ENCODE measurements around the gene NQO2.
"Not testable (repeated sequence)": the region's sequence is repeated elsewhere in the genome, so short reads cannot be mapped to it uniquely, and the experiment has no call there.

The NQO2 gene

DNA sequence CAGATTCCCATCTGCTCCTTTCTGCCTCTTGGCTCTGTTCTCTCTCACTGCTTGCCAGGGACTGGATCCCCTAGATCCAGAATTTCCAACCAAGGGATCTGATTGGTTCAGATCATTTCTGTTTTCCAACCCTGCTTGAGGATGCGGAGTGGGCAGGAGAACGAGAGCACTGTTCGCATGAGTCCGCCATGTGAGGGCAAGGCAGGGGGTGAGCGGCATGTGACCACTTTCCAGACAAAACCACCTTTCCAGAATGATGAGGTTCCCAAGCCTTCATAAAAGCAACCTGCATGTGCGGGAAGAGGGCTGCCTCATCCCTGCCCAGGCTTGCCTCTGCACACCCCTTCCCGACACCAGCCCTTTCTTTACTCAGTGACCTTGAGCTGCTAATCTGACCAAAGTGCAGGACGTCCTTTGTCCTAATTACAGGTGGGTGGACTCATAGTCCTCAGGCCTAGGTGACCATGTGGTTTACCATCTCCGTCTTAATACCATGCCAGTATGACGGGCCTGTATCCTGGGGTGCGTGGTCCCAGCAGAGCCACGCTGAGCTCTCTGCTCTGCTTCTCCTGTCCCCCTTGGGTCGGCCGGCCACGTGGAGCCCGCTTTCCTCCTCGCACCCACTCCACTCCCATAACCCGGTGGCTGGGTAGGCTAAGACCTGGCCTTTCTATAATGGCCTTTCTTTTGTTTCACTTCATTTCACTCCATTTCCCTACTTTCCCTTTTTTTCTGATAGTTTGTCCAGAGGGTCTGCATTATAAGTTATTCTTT is 14.4 kb downstream of the NQO2 start:
- no peak for DNase-seq (ENCODE audit: low spot score)

DNA sequence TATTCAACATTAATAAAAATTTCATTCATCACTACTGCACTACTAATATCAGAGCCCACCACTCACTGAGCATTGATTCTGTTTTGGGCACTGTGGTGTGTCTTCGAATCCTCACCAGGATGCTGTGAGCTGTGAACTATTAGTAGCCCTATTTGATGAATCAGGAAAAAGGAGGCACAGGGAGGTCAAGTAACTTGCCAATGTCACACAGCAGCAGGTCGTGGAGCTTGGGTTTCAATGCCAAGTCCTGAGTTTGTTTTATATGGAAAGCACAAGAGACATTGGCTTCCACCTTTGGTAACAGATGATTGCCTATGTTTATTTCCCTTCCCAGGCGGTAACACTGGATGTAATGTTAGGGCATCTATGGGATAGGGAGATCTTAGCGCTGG is 15.0 kb downstream of the NQO2 start:
- no peak for DNase-seq (ENCODE audit: low spot score)

DNA sequence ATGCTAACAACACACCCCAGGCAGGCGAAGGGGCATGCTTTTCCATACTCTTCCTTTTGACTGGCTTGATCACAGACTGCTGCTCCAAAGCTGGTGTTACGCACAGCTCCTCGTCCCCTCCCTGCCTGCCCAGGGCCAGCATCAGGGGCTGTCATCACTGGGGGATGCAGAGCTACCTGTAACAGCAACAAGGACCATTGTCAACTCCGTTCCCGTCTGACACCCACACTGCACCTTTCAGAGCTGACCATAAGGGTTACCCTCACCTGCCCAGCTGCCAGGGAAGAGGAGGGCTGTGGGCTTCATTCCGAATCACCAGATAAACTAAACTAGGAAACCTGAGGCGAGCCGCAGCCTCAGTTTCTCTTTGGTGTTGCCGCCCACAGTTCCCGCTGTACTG is 15.4 kb downstream of the NQO2 start:
- no peak for DNase-seq (ENCODE audit: low spot score)

DNA sequence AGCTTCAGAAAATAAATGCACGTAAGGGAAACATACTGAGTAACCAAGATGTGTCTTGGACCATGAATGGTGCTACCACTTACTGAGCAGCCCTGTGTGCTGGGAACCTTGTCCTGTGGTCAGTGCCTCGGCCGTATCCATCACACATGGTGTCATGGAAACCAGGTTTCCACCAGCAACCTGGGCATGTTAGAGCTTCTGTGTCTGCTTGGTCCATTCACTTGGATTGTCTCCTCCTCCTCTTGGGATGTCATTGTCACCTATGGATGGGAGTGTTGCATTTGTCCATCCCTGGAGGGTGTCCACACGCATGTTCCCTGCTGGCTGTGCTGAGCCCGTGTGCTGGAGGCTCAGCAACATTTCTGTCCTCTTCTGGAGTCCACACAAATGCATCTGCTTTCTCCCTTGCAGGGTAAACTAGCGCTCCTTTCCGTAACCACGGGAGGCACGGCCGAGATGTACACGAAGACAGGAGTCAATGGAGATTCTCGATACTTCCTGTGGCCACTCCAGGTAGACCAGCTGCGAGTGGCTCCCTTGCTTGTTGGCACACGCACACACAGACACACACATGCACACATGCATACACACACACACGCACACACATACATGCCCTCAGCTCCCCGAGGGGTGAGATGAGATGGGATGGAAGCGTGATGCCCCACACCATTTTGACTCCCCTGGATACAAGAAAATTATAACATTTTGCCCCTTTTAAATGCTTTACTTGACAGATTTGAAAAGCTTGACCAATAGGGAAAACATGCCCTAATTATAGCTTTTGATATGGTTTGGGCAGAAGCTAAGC is 17.0 kb downstream of the NQO2 start:
- DNase-seq (ENCODE audit: low spot score) = no peak

DNA sequence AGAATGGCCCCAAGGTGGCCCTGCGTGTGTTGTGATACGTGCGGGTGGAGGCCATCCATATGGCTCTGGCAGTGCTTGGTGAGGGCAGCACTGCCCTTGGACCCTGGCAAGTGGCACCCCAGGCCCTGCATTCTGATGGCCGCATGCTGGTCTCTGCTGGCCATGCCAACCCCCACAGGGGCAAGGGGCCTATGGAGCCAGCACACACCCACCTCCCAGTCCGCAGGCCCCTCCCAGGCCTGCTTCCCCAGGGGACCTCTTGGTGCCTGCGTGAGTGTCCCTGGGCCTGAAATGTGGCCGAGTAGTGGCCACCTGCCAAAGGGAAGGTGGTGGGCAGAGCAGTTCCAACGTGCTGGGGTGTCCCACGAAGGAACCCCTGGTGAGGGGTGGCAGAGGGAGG is 17.6 kb downstream of the NQO2 start:
- DNase-seq (ENCODE audit: low spot score) = no peak

DNA sequence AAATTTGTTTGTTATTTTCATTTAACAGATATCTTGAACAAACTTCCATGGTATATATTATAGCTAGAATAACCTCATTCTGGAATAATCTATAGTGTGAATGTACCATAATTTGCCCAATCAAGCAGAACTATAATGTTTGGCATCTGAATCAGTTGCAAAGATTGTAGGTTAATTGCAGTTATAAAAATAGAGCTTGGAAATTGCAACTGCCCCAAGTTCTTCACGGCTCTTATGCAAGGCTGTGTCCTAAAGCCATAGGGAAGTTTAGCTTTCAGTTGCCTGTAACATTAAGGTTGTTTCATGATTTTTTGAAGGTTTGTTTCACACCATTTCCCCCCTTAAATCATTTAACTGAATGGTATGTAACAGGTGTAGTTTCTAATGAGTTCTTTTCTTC is 19.4 kb downstream of the NQO2 start:
- no peak for DNase-seq (ENCODE audit: low spot score)

DNA sequence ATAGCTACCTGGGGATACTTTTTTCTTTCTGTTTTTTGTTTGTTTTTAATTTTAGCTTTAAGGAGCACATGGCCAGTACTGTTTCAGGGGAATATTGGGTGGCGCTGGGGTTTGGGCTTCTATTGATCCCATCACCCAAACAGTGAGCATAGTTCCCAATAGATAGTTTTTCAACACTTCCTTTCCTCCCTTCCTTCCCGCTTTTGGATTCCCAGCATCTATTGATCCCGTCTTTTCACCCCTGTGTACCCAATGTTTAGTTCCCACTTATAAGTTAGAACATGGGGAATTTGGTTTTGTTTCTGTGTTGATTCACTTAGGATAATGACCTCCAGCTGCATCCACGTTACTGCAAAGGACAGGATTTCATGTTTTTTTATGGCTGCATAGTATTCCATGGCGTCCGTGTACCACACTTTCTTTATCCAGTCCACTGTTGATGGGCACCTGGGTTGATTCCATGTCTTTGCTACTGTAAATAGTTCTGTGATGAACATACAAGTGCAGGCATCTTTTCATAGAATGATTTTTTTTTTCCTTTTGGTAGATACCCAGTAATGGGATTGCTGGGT is 20.1 kb downstream of the NQO2 start:
- no peak for DNase-seq (ENCODE audit: low spot score)

DNA sequence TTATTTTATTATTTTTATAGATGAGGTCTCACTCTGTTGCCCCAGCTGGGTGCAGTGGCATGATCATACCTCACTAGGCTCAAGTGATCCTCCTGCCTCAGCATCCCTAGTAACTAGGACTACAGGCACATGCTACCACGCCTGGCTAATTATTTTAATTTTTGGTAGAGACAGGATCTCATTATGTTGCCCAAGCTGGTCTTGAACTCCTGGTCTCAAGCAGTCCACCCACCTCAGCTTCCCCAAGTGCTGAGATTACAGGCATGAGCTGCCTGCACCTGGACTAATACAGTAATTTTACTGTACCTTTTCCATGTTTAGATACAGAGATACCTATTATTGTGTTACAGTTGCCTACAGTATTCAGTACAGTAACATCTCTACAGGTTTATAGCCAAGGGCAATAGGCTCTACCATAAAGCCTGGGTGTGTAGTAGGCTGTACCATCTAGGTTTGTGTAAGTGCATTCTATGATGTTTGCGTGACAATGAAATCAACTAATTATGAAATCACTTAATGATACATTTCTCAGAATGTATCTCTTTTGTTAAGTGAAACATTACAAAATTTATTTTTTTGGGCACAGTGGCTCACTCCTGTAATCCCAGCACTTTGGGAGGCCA is 21.4 kb downstream of the NQO2 start:
- DNase-seq (ENCODE audit: low spot score) = not testable (repeated sequence)

DNA sequence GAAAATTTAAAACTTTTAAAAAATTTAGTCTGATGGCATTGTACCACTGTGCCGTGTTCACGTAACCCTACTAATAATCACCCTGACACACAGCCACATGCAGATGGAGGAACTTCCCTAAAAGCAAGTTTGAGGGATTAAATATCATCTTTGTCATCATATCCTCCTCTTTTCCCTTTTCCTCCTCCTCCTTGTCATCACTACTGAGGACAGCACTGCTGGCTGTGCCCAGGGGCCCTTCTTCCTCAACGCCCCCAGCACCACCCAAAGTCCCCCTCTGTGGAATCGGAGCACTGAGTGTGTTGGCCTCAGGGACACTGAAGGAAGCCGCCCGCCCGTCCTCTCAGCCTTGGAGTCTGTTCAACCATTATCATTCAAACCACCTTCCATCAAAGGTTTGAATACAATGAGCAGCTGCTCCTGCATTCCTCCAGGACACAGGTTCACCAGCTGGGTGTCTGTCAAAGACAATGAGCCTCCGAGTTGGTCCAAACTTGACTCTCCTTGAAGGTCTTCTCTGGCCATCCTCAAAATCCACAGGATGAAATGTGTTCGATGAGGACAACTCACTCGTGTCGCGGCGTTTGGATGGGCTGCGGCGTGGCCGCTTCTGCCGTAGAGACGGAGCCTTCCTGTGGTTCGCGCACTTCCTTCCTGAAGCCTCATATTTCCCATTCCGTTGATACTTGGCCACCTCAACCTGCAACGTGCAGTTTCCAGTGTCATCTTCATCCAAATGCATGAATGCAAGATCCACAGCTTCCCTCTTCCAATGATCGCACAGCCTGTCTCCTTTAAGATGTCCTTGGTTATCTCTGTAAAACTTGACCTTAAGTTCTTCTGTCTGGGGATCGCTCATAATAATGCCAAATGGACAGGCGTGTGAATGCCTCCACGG is 23.3 kb downstream of the NQO2 start:
- DNase-seq (ENCODE audit: low spot score) = peak; percentile 29

DNA sequence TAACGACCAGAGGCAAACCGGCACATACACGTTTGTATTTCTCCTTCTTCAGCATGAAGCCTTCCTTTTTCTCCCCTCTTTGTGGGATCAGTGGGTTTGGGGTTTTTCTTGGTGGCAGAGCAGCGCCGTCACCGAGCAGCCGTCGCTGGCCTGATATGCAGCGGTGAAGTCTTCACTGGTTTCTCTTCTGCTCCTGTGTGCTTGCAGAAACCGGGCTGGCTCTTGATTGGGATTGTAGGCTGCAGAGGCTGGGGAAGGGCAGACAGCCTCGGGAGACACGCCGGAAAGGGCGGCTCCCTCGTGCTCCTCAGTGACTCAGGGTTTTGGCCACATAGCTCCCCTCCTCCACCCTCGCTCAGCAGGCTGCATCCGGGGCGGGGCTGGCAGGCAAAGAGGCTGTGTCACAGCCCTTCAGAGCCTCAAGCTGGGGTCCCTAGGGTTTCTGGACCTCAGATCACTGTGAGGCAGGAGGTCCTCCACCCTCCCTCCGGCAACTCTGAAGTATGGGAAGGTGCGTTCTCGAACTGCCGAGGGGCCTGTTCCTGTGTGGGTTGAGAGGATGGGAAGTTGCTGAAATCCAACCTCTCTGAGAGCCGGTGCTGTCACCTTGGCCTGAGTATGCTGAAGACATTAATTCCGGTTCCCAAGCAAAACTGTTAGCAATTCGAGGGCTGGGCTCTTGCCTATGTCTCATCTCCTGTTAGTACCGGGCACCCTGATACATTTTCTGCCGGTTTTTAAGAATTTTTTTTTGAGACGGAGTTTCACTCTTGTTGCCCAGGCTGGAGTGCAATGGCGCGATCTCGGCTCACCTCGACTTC is 24.2 kb downstream of the NQO2 start:
- DNase-seq (ENCODE audit: low spot score) = peak; percentile 96

DNA sequence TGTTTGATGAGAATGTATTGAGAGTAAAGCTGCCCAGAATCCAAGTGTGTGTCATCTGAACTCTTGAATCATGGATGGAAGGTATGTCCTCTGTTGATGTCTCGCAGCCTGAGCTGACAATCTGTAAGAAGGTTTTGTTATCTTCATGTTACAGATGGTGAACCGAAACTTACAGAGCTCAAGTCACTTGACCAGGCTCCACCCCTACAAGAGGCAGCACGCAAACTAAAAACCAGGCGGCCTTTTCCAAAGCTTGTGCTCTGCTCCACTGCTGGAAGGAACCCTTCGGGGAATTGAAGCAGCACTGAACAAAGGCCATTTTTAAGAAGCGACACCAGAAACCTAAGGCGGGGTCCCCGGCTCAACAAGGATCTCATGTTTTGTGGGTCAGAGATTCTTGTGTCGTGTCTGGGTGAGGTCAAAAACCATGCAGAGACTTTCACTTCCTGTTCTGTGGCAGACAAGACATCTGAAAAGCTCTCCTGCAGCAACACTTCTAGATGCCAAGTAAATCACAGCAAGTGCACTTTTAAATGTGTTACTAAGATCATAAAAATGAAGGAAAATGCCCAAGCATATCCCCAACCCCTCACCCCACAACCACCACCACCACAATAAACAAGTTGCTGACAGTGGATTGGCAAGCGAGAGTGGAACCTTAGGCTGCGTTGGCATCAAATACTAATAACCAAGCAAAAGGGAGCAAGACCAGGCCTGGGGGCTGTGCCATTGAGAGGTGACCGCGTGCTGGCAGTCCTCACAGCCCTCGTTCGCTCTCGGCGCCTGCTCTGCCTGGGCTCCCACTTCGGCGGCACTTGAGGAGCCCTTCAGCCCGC is 27.3 kb downstream of the NQO2 start:
- peak; percentile 41 for DNase-seq (ENCODE audit: low spot score)

DNA sequence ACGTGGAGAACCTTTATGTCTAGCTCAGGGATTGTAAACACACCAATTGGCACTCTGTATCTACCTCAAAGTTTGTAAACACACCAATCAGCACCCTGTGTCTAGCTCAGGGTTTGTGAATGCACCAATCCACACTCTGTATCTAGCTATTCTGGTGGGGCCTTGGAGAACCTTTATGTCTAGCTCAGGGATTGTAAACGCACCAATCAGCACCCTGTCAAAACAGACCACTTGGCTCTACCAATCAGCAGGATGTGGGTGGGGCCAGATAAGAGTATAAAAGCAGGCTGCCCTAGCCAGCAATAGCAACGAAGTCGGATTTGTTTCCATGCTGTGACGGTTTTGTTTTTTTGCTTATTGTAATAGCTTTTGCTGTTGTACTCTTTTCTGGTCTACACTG is 28.5 kb downstream of the NQO2 start:
- not testable (repeated sequence) for DNase-seq (ENCODE audit: low spot score)

DNA sequence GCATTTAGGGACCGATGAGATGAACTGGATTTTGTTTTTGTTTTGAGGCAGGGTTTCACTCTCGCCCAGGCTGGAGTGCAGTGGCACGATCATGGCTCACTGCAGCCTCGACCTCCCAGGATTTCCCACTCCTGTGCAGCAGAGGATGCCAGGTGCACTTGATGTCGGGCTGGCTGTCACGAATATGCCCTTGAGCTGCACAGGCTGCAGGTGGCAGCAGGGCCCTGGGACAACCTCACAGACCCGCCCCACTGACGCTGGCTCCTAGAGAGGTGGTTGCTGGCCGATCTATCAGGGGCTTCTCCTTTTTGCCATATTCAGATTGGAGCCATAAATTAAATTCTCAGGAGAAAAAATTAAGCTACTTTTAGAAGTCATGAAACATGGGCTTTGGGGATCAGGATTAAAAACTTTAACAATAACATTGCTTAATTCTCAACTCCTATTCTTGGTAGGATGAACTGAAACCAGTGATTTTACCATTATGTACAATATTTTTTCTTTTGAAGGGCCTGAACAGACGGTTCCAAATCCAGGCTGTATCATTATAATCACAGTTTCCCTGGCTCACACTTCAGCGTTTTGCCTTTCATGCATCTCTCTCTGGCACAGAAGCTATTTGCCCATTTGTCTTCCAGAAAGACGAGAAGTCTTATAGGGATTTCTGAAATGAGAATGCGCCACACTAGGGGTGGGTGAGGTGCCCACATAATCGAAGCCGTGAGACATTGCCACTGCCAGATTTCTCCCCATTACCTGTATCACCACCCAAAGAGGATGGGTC is 32.4 kb downstream of the NQO2 start:
- no peak for DNase-seq (ENCODE audit: low spot score)

DNA sequence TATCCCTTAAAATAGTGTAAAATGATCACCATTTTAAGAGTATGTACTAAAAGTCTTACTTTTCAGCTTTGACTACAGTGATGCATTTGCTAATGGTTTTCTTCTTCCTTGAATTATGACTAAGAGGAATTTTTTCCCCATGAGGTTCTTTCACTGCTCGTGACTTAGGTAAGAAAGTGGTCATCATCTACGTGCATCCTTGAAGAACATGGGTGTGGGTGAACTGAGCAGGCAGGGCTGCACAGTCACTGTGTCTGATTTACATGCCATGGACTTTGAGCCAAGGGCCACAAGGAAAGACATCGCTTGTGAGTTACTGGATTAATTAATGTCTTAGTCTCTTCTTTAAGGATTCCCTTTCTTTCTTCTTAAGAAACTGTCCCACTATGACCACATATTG is 33.3 kb downstream of the NQO2 start:
- DNase-seq (ENCODE audit: low spot score) = no peak

DNA sequence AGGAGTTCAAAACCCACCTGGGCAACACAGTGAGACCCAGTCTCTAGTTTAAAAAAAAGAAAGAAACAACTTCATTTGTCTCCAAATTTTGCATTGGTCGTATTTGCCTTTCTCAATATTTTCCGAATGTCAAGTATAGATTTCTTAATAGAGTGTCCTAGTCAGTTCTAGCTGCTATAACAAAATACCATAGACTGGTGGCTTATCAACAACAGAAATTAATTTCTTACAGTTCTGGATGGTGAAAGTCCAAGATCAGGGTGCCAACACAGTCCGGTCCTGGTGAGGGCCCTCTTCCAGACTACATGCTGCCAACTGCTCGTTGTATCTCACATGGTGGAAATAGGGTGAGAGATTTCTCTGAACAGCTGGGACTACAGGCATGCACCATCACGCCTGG is 34.0 kb downstream of the NQO2 start:
- no peak for DNase-seq (ENCODE audit: low spot score)

DNA sequence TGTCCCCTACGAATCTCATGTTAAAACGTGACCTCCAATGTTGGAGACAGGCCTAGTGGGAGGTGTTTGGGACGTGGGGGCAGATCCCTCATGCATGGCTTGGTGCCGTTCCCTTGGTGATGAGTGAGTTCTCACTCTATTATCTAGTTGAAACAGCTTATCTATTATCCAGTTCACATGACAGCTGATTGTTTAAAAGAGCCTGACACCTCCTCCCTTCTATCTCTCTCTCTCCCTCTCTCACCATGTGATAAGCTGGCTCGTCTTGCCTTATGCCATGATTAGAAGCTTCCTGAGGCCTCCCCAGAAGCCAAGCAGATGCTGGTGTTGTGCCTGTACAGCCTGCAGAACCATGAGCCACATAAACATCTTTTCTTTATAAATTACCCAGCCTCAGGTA is 35.7 kb downstream of the NQO2 start:
- no peak for DNase-seq (ENCODE audit: low spot score)

DNA sequence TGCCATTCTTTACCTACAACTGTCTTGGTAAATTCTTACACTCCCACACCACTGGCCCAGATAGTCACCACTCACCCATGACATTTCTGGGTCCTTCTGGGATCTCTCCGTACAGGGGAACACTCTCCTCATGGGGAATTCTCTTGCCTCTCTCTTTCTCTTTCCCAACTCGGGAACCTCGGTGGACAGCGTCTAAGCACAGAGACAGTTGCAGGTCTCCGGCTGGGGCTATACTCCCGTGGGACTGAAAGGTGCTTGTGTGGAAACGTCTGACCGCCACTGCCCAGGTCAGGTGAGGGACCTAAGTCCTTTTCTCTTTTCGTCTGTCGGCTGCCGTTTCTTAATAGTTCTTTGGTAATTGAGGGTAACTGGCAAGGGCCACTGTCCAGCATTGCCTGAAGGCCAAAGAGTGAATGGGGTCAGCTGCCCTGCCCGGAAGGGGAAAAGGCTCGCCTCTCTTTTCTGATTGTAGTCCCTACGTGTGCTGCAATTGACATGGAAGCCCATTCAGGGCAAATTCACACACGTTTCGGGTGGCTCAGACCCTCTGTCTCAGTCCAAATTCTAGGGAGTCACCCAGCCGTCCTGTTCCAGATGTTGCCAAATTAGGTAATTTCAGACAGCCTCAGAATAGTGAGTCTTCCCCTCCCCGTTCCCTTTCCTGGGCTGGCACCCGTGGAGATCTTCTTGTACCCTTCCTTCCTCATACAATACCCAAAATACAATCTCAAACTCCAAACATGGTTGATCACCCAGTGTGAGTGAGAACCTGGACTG is 37.4 kb downstream of the NQO2 start:
- DNase-seq (ENCODE audit: low spot score) = no peak

DNA sequence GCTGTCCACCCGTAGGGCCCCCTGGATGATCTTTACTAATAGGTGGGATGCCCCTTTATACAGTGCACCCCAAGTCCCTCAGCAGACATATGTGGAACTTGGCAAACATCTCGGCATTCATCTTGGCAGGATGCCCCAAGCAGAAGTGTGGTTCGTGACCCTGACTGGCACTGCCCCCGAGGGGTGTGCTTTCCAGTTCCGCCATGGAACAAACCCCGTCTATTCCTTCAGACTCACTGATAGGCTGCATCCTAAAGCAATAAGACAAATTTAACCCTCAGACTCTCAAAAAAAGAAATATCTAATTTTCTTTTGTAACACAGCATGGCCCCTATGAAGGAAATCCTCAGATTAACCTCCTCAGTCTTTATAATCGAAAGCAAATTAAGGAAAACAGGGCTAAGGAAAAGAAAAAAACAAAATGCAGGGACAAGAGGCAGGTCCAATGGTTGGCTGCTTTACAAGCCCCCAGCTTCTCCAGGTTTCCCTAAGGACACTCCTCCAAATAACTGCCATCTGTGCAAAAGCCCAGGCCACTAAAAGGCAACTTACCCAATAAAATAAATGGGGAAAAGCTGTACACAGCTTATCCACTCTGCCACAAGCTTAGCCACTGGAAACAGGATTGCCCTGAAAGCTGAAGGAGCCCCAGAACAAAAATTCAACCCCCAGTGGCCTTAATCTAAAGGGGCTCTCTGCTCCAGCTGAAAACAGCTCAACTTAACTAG is 38.1 kb downstream of the NQO2 start:
- no peak for DNase-seq (ENCODE audit: low spot score)

Measured in hematopoietic multipotent progenitor cell treated with erythropoietin and hydrocortisone succinate and interleukin-3 and kit ligand, for 15 days (in vitro differentiated cells).